SU-DHL-6 (cell line): ENCODE measurements around the gene HELZ.

Experiments used
- CTCF ChIP-seq: fragments of 200-600 bp; sonication (generic); IDR thresholded peaks from one replicate; pipeline ENCODE4 v1.5.1; 2017; ENCODE audit warnings: antibody characterized with exemption, mild to moderate bottlenecking, low read length, moderate library complexity; ENCODE audit not compliant: insufficient read depth, poor library complexity, severe bottlenecking
- EZH2phosphoT487 ChIP-seq: fragments of 200-600 bp; sonication (generic), shearing (Covaris generic); conservative IDR thresholded peaks from 2 replicates; pipeline ENCODE4 v1.6.1; 2018; ENCODE audit warnings: mild to moderate bottlenecking, antibody characterized with exemption, low read length, moderate library complexity, mixed read lengths

DNA sequence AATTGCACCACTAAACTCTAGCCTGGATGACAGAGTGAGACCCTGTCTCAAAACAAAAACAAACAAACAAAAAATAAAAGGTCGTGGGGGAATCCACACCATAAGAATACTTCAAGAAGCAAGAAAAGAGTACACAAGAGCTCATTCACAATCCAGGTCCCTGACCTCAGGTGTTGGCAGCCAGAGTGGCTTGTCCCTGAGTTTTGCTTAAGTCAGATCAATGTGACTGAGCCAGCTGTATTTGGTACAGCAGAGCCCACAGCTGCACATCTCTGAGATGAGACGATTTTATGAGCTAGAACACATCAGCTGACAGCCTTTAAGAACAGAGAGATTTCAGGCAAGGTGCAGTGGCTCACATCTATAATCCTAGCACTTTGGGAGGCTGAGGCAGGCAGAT is 178.3 kb downstream of the HELZ start:
- no peak for TF ChIP-seq CTCF
- no peak for TF ChIP-seq EZH2phosphoT487
